AG08395 (cell line): Measurements from ENCODE around the gene MBLAC2.

Experiments used
- DNase-seq: peaks from one replicate; pipeline ENCODE4 v3.0.0; 2012; ENCODE audit warnings: mixed read lengths, low spot score

MBLAC2 gene

GRCh38 chr5:90461288-90461687, 13.3 kb downstream of the MBLAC2 start:
- DNase-seq, result no peak

- peak; percentile 15 for DNase-seq
Measured at GRCh38 chr5:90446961-90447360, 27.6 kb downstream of the MBLAC2 start.

- DNase-seq, result no peak
Measured at GRCh38 chr5:90440644-90441043, 33.9 kb downstream of the MBLAC2 start.

- DNase-seq, result no peak
Measured at GRCh38 chr5:90438100-90438499, 36.5 kb downstream of the MBLAC2 start.

GRCh38 chr5:90437663-90438062, 36.9 kb downstream of the MBLAC2 start:
- DNase-seq, result no peak

GRCh38 chr5:90434116-90434714, 40.4 kb downstream of the MBLAC2 start:
- DNase-seq, result peak; percentile 24

GRCh38 chr5:90424245-90424644, 50.3 kb downstream of the MBLAC2 start:
- no peak for DNase-seq

GRCh38 chr5:90421136-90421535, 53.4 kb downstream of the MBLAC2 start:
- DNase-seq, result peak; percentile 5

GRCh38 chr5:90418214-90418613, 56.4 kb downstream of the MBLAC2 start:
- DNase-seq, result no peak

- DNase-seq, result no peak
Measured at GRCh38 chr5:90410178-90410762, 64.3 kb downstream of the MBLAC2 start.

GRCh38 chr5:90409318-90410177, 65.0 kb downstream of the MBLAC2 start, which contains the start of gene CETN3:
CETN3 (minus strand) TSS chr5:90409756; CDS start chr5:90409661, 95 bp downstream.
- DNase-seq, result peak; percentile 94

- DNase-seq, result no peak
Measured at GRCh38 chr5:90408571-90409317, 65.8 kb downstream of the MBLAC2 start.
